Adrenal gland (tissue), 5 donors: ENCODE data around the gene ZNF146.

Experiments
- POLR2A ChIP-seq, 2 donors: fragments of 450-650 bp; IDR thresholded peaks; one replicate each; pipeline ENCODE4 v1.6.1; 2017; ENCODE audit warnings: antibody characterized with exemption in 2 of 2, mild to moderate bottlenecking in 2 of 2, moderate library complexity in 1 of 2
- TF ChIP-seq, protein P1 (sequence below), 6 experiments: fragments of 450-650 bp in 4 of 6; fragments of 200-600 bp in 2 of 6; sonication (generic) in 1 of 6; IDR thresholded peaks; 1 replicate in 5 of 6; 2 replicates in 1 of 6; pipeline versions ENCODE4 v1.5.1 to v1.8.0; 2016 to 2021; ENCODE audit warnings: antibody characterized with exemption in 6 of 6, mild to moderate bottlenecking in 2 of 6, moderate library complexity in 1 of 6
- donor health status: DM: no; HTN: no; CAD: no.

- no peak for TF ChIP-seq POLR2A (IDR thresholded peaks at IDR 0.05)
- TF ChIP-seq, protein P1, sequence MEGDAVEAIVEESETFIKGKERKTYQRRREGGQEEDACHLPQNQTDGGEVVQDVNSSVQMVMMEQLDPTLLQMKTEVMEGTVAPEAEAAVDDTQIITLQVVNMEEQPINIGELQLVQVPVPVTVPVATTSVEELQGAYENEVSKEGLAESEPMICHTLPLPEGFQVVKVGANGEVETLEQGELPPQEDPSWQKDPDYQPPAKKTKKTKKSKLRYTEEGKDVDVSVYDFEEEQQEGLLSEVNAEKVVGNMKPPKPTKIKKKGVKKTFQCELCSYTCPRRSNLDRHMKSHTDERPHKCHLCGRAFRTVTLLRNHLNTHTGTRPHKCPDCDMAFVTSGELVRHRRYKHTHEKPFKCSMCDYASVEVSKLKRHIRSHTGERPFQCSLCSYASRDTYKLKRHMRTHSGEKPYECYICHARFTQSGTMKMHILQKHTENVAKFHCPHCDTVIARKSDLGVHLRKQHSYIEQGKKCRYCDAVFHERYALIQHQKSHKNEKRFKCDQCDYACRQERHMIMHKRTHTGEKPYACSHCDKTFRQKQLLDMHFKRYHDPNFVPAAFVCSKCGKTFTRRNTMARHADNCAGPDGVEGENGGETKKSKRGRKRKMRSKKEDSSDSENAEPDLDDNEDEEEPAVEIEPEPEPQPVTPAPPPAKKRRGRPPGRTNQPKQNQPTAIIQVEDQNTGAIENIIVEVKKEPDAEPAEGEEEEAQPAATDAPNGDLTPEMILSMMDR (IDR thresholded peaks at IDR 0.05) = no peak
Measured at GRCh38 chr19:36201684-36202083, 13.2 kb upstream of the ZNF146 start.
